ENCODE data around the gene PCDHAC2. TPM values are rescaled to one million over a fixed set of nuclear protein-coding genes. Genes with fewer than 3 reads are reported as not detected.

Gene PCDHAC2
- total and polyA plus RNA-seq, 8 donors, result 2.8 to 12.6 (median 3.4) TPM

DNA sequence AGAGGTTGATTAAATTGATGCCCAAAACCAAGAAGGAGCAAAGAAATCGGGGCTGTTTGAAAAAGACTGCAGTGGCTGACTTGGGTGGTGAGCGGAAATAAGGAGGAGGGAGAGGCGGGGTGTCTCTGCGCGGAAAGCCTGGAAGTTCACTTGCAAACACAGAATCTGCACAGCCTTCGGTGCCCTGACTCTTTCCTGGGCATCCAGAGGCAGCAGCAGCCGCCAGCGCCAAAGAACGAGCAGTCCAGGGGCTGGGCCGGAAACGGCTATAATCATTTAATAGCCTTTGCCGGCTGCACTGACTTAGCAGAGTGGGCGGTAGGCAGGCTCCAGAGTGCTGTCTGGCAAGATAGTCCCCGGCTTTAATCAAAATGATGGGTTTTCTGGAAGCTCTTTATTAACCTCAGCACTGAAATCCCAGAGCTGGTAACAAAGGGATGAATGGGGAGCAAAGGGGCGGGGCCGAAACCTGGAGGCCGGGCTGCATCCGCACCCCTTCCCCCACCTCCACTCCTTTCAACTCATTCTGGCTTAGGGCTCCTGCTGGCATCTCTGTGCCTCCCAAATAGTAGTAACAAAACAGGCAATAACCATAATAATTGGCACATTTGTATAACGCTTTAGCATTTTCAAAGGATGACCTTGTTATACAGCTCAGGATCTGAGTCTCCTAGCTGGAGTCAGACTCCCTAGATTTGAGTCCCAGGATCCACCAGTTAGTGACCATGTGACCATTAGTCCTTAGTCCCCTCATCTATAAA, 35.7 kb downstream of the PCDHAC2 start:
- Histone ChIP-seq H3K4me1 (peaks cover 0 to 9% of the 10 kb centered on the region in 2 donors), H3K27me3 (peaks cover 0 to 28% of the 10 kb centered on the region in 2 donors), H3K36me3 (no peaks in the 10 kb centered on the region), H3K27ac (peak overlapping the region; percentile 63 to 69), H3K9me3 (no peaks in the 10 kb centered on the region), H3K4me3 (peak overlapping the region; percentile 30 to 32)
- ATAC-seq (peak; percentile 54), DNase-seq (peak in 3 of 4 donors; percentile 29 to 71 (median 32))
- TF ChIP-seq, protein P1, sequence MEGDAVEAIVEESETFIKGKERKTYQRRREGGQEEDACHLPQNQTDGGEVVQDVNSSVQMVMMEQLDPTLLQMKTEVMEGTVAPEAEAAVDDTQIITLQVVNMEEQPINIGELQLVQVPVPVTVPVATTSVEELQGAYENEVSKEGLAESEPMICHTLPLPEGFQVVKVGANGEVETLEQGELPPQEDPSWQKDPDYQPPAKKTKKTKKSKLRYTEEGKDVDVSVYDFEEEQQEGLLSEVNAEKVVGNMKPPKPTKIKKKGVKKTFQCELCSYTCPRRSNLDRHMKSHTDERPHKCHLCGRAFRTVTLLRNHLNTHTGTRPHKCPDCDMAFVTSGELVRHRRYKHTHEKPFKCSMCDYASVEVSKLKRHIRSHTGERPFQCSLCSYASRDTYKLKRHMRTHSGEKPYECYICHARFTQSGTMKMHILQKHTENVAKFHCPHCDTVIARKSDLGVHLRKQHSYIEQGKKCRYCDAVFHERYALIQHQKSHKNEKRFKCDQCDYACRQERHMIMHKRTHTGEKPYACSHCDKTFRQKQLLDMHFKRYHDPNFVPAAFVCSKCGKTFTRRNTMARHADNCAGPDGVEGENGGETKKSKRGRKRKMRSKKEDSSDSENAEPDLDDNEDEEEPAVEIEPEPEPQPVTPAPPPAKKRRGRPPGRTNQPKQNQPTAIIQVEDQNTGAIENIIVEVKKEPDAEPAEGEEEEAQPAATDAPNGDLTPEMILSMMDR (IDR thresholded peaks at IDR 0.05), result no peak
- intact Hi-C loops (cut with DNase I), result no loop called here

DNA sequence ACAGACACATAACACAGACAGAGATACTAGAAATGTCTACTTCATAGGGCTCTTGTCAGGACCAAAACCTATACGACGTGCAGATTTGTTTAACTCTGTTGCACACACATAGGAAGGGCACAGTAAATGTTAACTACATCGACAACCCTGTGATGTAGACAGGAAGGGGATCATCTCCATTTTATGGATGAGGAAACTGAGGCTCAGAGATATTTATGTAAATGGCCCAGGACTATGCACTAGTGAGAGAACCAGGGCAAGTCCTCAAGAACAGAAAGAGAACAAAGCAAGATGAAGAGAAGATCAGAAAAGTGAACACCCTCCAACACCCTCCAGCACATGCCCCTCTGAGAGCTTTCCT, 36.3 kb downstream of the PCDHAC2 start:
- Histone ChIP-seq H3K36me3 (no peaks in the 10 kb centered on the region), H3K27me3 (peaks cover 0 to 28% of the 10 kb centered on the region in 2 donors), H3K4me3 (no peak overlapping the region), H3K27ac (peak overlapping the region in 1 of 2 donors; percentile 63), H3K4me1 (peaks cover 0 to 9% of the 10 kb centered on the region in 2 donors), H3K9me3 (no peaks in the 10 kb centered on the region)
- intact Hi-C loops (cut with DNase I), result no loop called here
- ATAC-seq (no peak), DNase-seq (no peak)
- TF ChIP-seq, protein P1 (IDR thresholded peaks at IDR 0.05), result no peak

DNA sequence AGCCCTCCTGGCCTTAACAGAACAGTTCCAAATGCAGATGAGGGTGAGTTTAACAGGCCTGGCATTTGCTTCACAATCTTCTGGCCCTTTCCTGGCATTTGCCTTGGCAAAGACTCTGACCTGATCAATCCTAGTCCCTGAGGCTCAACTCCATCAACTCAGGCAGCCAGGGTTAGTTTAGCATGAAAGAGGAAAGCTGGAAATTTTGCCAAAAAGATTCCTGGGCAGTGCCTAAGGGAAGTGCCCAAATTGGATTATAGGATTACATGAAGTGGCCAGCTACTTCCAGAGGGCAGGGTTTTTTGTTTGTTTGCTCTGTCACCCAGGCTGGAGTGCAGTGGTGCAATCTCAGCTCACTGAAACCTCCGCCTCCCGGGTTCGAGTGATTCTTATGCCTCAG, 36.8 kb downstream of the PCDHAC2 start:
- H3K9me3 ChIP-seq, result no peaks in the 10 kb centered on the region
- intact Hi-C loops (cut with DNase I), result no loop called here
- DNase-seq (no peak), ATAC-seq (peak; percentile 2)
- no peak overlapping the region for H3K4me3 ChIP-seq
- H3K27ac ChIP-seq, result no peak overlapping the region
- H3K4me1 ChIP-seq, result peaks cover 0 to 9% of the 10 kb centered on the region in 2 donors
- H3K27me3 ChIP-seq, result peaks cover 0 to 28% of the 10 kb centered on the region in 2 donors
- H3K36me3 ChIP-seq, result no peaks in the 10 kb centered on the region
- TF ChIP-seq, protein P1 (IDR thresholded peaks at IDR 0.05), result no peak

DNA sequence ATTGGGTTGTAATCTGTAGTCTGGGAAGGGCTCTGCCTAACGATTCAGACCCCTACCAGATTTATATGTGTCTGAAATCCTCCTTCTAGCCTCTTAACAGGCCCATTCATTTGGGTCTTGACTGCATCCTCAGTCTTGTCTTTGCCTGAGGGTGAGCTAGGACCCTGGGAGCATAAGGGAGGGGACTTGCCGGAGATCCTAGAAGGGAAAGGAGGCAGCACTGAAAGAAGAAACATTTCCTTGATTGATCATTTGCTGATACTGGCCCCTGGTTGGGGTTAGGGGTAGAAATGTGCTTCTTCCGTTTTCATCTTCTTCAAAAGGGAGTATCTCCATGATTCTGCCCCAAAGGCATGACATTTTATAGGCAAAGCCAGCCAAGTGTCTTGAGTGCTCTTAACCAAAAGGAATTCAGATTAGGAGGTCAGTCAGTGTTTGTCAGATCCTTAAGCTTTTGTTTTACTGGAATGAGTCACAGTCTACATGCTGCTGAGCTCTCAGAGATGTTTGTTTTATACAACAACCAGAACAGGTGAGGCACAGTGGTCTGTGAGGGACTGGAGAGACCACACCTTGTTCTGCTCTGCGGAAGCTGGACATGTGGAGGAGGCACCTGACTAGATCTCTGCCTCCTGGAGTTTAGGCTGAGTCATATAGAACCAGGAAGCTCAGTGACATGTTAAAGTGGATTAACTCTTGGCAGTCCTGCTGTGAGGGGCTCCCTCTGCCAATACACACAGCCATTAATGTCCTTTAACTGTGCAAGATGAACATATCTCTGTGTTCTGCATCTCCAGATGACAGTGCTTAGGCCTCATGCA, 37.7 kb downstream of the PCDHAC2 start:
- DNase-seq (peak in 1 of 4 donors; percentile 82), ATAC-seq (peak; percentile 93)
- Histone ChIP-seq H3K4me1 (peaks cover 0 to 9% of the 10 kb centered on the region in 2 donors), H3K36me3 (no peaks in the 10 kb centered on the region), H3K9me3 (no peaks in the 10 kb centered on the region), H3K27me3 (peaks cover 0 to 28% of the 10 kb centered on the region in 2 donors), H3K4me3 (no peak overlapping the region), H3K27ac (peak overlapping the region; percentile 67 to 72)
- intact Hi-C loops (cut with DNase I), result no loop called here
- TF ChIP-seq, protein P1 (IDR thresholded peaks at IDR 0.05), result no peak

DNA sequence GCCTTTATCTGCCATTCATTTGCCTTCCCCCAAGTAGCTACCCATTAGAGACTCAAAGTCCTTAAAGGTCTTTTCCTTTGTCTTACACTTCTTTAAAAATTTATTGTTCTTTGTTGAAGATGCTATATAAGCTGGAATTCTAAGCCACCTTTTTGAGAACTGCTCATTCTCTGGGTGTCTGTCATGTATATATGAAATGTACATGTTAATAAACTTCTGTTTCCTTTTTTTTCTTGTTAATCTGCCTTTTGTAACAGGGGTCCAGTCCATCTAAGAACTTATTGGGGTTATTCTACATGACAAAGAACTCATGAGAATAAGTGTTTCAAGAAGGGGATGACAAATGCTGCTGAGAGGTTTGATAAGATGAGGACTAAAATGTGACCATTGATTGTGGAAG, 41.5 kb downstream of the PCDHAC2 start:
- Histone ChIP-seq H3K36me3 (no peaks in the 10 kb centered on the region), H3K27me3 (peaks cover 0 to 7% of the 10 kb centered on the region in 2 donors), H3K9me3 (no peaks in the 10 kb centered on the region), H3K27ac (no peak overlapping the region), H3K4me3 (no peak overlapping the region), H3K4me1 (no peaks in the 10 kb centered on the region)
- TF ChIP-seq, protein P1 (IDR thresholded peaks at IDR 0.05), result no peak
- intact Hi-C loops (cut with DNase I), result no loop called here
- DNase-seq (no peak), ATAC-seq (no peak)
